Omental fat pad (tissue), 4 donors: Measurements from ENCODE around the gene MAP3K10. TPM values are rescaled to one million over a fixed set of nuclear protein-coding genes. Genes with fewer than 3 reads are reported as not detected.
A peak's percentile ranks its signal among the peaks of the same experiment; 100 is the strongest.

Source experiments
- ATAC-seq: fragments of 150-250 bp; one replicate; pipeline ENCODE4 v1.9.1; 2016; ENCODE audit warnings: mild to moderate bottlenecking, moderate library complexity; ENCODE audit not compliant: low FRiP score
- DNase-seq: peaks from one replicate; pipeline ENCODE4 v3.0.0-alpha.2; 2019; ENCODE audit warnings: low spot score
- total RNA-seq, 4 donors: library from RNA; depleted of rRNA; stranded (reverse); fragments of >200 nt; gene quantifications; one replicate each; pipeline ENCODE4 v1.1.0, GENCODE V29; 2016
- TF ChIP-seq, protein P1 (sequence below), 3 donors: fragments of 450-650 bp; IDR thresholded peaks; one replicate each; pipeline ENCODE4 v1.5.1; 2016 to 2017; ENCODE audit warnings: antibody characterized with exemption in 3 of 3, mild to moderate bottlenecking in 3 of 3, moderate library complexity in 2 of 3

The MAP3K10 gene
- total RNA-seq, 4 donors from 2014 or later = 5.9 to 9.7 (median 7.6) TPM

GRCh38 chr19:40240332-40240731 lies 49.1 kb downstream of the MAP3K10 start:
- DNase-seq (no peak), ATAC-seq (no peak)
- TF ChIP-seq, protein P1, sequence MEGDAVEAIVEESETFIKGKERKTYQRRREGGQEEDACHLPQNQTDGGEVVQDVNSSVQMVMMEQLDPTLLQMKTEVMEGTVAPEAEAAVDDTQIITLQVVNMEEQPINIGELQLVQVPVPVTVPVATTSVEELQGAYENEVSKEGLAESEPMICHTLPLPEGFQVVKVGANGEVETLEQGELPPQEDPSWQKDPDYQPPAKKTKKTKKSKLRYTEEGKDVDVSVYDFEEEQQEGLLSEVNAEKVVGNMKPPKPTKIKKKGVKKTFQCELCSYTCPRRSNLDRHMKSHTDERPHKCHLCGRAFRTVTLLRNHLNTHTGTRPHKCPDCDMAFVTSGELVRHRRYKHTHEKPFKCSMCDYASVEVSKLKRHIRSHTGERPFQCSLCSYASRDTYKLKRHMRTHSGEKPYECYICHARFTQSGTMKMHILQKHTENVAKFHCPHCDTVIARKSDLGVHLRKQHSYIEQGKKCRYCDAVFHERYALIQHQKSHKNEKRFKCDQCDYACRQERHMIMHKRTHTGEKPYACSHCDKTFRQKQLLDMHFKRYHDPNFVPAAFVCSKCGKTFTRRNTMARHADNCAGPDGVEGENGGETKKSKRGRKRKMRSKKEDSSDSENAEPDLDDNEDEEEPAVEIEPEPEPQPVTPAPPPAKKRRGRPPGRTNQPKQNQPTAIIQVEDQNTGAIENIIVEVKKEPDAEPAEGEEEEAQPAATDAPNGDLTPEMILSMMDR (IDR thresholded peaks at IDR 0.05) = no peak

GRCh38 chr19:40241125-40241808 lies 50.0 kb downstream of the MAP3K10 start:
- TF ChIP-seq, protein P1 (IDR thresholded peaks at IDR 0.05) = no peak
- no peak for ATAC-seq
- no peak for DNase-seq

DNA sequence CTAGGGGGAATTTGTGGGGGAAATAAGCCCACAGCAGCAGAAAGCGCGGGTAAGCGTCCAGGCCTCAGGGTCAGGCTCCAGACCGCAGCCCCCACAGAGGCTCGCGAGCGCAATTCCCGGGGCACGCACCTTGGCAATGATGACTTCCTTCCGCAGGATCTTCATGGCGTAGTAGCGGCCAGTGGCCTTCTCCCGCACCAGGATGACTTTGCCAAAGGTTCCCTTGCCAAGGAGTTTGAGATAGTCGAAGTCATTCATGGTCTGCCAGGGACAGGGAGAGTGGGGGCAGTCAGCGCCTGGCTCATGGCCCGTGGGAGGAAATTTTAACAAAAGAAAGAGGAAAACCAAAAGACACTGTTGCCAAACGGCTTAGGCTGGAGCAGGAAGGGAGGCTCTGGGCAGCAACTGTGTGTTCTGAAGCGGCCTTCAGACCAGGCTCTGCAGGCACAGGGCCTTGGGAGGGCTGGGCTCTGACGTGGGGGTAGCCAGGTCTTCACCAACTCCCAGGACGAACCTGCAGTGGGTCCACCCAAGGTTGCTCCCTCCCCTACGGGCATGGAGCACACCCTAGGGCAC lies 50.7 kb downstream of the MAP3K10 start:
- TF ChIP-seq, protein P1 (IDR thresholded peaks at IDR 0.05) = no peak
- ATAC-seq (peak; percentile 49), DNase-seq (no peak)

- ATAC-seq (no peak), DNase-seq (no peak)
- TF ChIP-seq, protein P1 (IDR thresholded peaks at IDR 0.05) = no peak
Measured at GRCh38 chr19:40242480-40242879, 51.3 kb downstream of the MAP3K10 start.

- TF ChIP-seq, protein P1 (IDR thresholded peaks at IDR 0.05) = no peak
- DNase-seq = no peak
- ATAC-seq = no peak
Measured at GRCh38 chr19:40243181-40243580, 52.0 kb downstream of the MAP3K10 start.

DNA sequence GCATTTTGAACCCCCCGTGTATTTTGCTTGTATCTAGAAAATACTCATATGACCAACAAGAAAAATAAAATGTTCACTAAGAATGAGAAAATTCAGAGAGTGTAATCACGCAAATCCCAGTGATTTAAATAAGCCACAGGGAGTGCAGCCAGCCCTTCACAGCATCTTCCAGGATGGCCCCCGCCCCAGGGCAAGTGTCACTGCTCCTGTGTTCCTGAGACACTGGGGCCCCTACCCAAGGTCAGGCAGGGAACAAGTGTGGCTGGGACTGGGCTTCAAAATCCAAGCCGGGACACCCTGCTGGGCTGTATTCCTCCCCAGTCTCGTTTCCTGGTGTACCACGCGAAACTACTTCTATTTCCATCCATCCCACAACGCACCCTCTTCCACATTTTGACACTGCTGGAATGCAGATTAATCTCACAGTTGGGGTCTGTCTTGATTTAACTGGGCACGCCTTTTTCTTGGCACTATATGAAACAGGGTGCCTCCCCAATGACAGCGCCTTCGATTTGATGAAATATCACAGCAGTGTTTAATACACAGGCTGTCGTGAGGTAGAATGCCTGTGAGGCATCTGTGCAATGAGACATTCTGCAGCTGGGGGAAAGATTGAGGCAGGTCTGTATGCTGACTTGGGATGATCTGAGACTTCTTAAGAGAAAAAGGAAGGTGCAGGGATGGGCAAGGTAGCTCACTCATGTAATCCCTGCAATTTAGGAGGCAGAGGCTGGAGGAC lies 53.5 kb downstream of the MAP3K10 start:
- no peak for ATAC-seq
- TF ChIP-seq, protein P1 (IDR thresholded peaks at IDR 0.05) = no peak

More for the DNA sequence above, 53.5 kb downstream of the MAP3K10 start:
- no peak for DNase-seq
